DMS153 treated with DMSO at 0.1 percent for 48 hours (cell line): ENCODE measurements around the gene AKT1.

Experiments used
- DNase-seq: peaks from one replicate; lab custom pipeline; 2025; ENCODE audit not compliant: unreplicated experiment; lab: John Stamatoyannopoulos, UW

Gene AKT1

GRCh38 chr14:104786726-104787675 is 8.5 kb downstream of the AKT1 start:
- DNase-seq, result no peak

- DNase-seq, result no peak
These were observed 9.4 kb downstream of the AKT1 start for GRCh38 chr14:104786091-104786586.

GRCh38 chr14:104785708-104786080 is 9.9 kb downstream of the AKT1 start:
- no peak for DNase-seq

GRCh38 chr14:104784846-104785707 is 10.5 kb downstream of the AKT1 start:
- DNase-seq, result no peak

GRCh38 chr14:104784218-104784568 is 11.4 kb downstream of the AKT1 start:
- DNase-seq, result no peak

- no peak for DNase-seq
These were observed 11.9 kb downstream of the AKT1 start for GRCh38 chr14:104783484-104784217.

- DNase-seq, result no peak
These were observed 12.8 kb downstream of the AKT1 start for GRCh38 chr14:104782808-104783139.

GRCh38 chr14:104782086-104782807 is 13.3 kb downstream of the AKT1 start:
- no peak for DNase-seq

- DNase-seq, result no peak
These were observed 14.1 kb downstream of the AKT1 start for GRCh38 chr14:104781271-104782077.

- DNase-seq, result no peak
These were observed 15.0 kb downstream of the AKT1 start for GRCh38 chr14:104780513-104781030.

- no peak for DNase-seq
These were observed 15.6 kb downstream of the AKT1 start for GRCh38 chr14:104779776-104780512.

GRCh38 chr14:104778694-104779331 is 16.7 kb downstream of the AKT1 start:
- no peak for DNase-seq

- no peak for DNase-seq
These were observed 17.7 kb downstream of the AKT1 start for GRCh38 chr14:104777808-104778249.

GRCh38 chr14:104776961-104777807 is 18.4 kb downstream of the AKT1 start:
- DNase-seq, result no peak

GRCh38 chr14:104776481-104776880 is 19.1 kb downstream of the AKT1 start:
- DNase-seq, result no peak

GRCh38 chr14:104775073-104775489 is 20.5 kb downstream of the AKT1 start:
- DNase-seq, result no peak

GRCh38 chr14:104774453-104775072 is 21.0 kb downstream of the AKT1 start:
- DNase-seq, result no peak
